PFSK-1 (cell line): ENCODE data around the gene MGLL.

Experiments used
- FOXP2 ChIP-seq: optimal IDR thresholded peaks from 2 replicates; pipeline ENCODE3; 2011; ENCODE audit warnings: borderline replicate concordance, control low read depth, inconsistent platforms; ENCODE audit not compliant: insufficient read depth; ENCODE audit errors: extremely low read length, extremely low read depth
- POLR2AphosphoS5 ChIP-seq: IDR thresholded peaks from 2 replicates; pipeline ENCODE4 v1.6.1; 2012; ENCODE audit warnings: low read depth, mild to moderate bottlenecking, control low read depth, low read length, moderate library complexity
- SIN3A ChIP-seq: IDR thresholded peaks from 2 replicates; pipeline ENCODE4 v1.6.1; 2012; ENCODE audit warnings: mild to moderate bottlenecking, low read length, moderate library complexity, borderline replicate concordance; ENCODE audit not compliant: insufficient read depth
- TAF1 ChIP-seq: IDR thresholded peaks from 2 replicates; pipeline ENCODE4 v1.6.1; 2012; ENCODE audit warnings: low read length, control low read depth, borderline replicate concordance; ENCODE audit not compliant: insufficient read depth
- TF ChIP-seq, protein P1 (sequence below), 2 experiments: IDR thresholded peaks; 2 replicates each; pipeline versions ENCODE4 v1.6.1 to v1.8.0; 2011 to 2012; ENCODE audit warnings: low read depth in 2 of 2, low read length in 2 of 2, control low read depth in 1 of 2, inconsistent platforms in 1 of 2, mild to moderate bottlenecking in 1 of 2, moderate library complexity in 1 of 2; ENCODE audit not compliant: insufficient read depth in 1 of 2

Gene MGLL

DNA sequence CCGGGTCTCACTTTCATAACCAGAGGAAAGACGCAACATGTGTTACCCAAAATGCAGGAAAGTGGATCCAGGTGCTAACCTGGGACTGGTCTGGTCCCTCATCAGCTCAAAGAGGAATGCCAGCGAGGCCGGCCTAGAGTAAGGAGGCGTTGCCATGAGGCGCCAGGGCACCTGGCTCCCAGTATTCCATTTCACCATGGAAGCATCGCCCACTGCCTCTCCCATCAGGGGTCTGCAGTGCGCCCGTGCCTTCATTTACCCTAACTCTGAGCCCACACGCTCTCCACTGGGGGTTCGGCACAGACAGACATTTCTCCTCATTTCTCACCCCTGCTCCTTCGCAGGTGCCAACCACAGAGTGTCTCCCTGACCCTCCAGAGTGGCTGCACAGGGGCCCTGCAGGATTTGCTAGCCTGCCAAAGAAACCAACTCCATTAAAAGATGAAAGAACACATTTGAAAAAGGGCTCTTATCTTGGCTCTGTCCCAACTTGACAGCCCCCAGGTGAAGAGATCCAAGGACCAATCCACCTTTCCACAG is 88.1 kb downstream of the MGLL start:
- TF ChIP-seq SIN3A (no peak), POLR2AphosphoS5 (no peak), FOXP2 (no peak), TAF1 (no peak)
- TF ChIP-seq, protein P1, sequence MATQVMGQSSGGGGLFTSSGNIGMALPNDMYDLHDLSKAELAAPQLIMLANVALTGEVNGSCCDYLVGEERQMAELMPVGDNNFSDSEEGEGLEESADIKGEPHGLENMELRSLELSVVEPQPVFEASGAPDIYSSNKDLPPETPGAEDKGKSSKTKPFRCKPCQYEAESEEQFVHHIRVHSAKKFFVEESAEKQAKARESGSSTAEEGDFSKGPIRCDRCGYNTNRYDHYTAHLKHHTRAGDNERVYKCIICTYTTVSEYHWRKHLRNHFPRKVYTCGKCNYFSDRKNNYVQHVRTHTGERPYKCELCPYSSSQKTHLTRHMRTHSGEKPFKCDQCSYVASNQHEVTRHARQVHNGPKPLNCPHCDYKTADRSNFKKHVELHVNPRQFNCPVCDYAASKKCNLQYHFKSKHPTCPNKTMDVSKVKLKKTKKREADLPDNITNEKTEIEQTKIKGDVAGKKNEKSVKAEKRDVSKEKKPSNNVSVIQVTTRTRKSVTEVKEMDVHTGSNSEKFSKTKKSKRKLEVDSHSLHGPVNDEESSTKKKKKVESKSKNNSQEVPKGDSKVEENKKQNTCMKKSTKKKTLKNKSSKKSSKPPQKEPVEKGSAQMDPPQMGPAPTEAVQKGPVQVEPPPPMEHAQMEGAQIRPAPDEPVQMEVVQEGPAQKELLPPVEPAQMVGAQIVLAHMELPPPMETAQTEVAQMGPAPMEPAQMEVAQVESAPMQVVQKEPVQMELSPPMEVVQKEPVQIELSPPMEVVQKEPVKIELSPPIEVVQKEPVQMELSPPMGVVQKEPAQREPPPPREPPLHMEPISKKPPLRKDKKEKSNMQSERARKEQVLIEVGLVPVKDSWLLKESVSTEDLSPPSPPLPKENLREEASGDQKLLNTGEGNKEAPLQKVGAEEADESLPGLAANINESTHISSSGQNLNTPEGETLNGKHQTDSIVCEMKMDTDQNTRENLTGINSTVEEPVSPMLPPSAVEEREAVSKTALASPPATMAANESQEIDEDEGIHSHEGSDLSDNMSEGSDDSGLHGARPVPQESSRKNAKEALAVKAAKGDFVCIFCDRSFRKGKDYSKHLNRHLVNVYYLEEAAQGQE (IDR thresholded peaks at IDR 0.05; ENCODE audit: insufficient read depth in 1 of 2, low read depth in 2 of 2, low read length in 2 of 2), result no peak

DNA sequence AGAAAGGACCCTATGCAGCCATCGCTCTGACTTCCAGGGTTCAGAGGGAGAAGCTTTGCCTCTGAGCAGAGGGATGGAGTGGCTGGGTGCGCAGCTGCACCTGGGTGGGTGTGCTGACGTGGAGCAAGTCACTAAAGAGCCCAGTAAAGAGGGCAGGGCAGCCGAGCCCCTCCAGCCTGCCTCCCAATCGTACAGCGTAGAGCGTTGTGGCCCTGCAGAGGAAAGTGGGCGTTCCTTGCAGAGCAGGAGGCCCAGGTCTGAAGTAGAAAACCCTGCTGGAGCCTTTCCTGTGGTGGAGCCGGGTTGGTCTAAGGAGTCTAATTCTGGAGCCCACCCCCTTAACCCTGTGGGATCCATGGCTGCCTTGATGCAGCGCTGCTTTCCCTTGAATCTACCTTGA is 88.5 kb downstream of the MGLL start:
- TF ChIP-seq SIN3A, result no peak
- no peak for TF ChIP-seq TAF1
- TF ChIP-seq FOXP2, result no peak
- no peak for TF ChIP-seq POLR2AphosphoS5
- TF ChIP-seq, protein P1 (IDR thresholded peaks at IDR 0.05; ENCODE audit: insufficient read depth in 1 of 2, low read depth in 2 of 2, low read length in 2 of 2), result no peak

DNA sequence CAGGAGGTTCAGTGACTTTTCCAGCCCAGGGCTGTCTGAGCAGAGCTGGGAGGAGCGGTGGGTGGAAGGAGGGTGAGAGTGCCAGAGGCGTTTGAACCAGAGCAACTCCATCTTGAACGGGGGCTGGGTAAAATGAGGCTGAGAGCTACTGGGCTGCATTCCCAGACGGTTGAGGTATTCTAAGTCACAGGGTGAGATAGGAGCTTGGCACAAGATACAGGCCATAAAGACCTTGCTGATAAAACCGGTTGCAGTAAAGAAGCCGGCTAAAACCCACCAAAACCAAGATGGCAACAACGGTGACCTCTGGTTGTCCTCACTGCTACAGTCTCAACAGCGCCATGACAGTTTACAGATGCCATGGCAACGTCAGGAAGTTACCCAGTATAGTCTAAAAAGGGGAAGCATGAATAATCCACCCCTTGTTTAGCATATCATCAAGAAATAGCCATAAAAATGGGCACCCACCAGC is 89.4 kb downstream of the MGLL start:
- TF ChIP-seq FOXP2, result no peak
- no peak for TF ChIP-seq POLR2AphosphoS5
- TF ChIP-seq, protein P1 (IDR thresholded peaks at IDR 0.05; ENCODE audit: insufficient read depth in 1 of 2, low read depth in 2 of 2, low read length in 2 of 2), result no peak
- no peak for TF ChIP-seq SIN3A
- no peak for TF ChIP-seq TAF1

DNA sequence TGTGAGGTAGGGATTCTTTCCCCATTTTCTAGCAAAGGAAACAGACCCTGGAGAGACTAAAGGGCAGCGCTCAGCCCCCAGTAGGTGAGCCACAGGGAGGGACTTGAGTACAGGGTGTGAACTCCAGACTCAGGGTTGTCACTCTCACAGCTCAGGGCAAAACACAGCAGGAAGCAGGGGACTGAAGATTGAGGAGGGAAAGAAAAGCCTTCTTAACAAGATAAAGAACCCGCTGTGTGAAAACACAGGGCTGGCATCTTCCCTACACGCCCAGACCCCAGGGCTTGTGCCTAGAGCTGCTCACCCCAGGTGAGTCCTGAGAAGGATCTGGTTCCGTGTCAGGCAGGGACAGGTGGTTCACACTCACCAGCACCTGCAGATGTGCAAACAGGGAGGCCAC is 90.0 kb downstream of the MGLL start:
- TF ChIP-seq POLR2AphosphoS5, result no peak
- no peak for TF ChIP-seq FOXP2
- TF ChIP-seq, protein P1 (IDR thresholded peaks at IDR 0.05; ENCODE audit: insufficient read depth in 1 of 2, low read depth in 2 of 2, low read length in 2 of 2), result no peak
- no peak for TF ChIP-seq SIN3A
- no peak for TF ChIP-seq TAF1
